Right cardiac atrium (tissue), 5 donors: ENCODE results near the gene GKN2. TPM values are rescaled to one million over a fixed set of nuclear protein-coding genes. Genes with fewer than 3 reads are reported as not detected.

Experiments used
- ATAC-seq, 2 donors: fragments of 200-7000 bp; cut with Tn5 transposase; one replicate each; pipeline versions ENCODE4 v1.8.0 to v1.9.1; 2020; ENCODE audit warnings: moderate library complexity in 2 of 2, mild to moderate bottlenecking in 1 of 2
- DNase-seq, 3 donors: peaks; one replicate each; pipeline ENCODE4 v3.0.0-alpha.2; 2020
- H3K27ac ChIP-seq: one replicate; pipeline ENCODE4 v1.5.1; 2013; ENCODE audit warnings: mild to moderate bottlenecking, low read length, control low read depth, moderate library complexity
- H3K27me3 ChIP-seq: one replicate; pipeline ENCODE4 v1.6.1; 2013; ENCODE audit not compliant: control insufficient read depth, insufficient read depth
- H3K4me1 ChIP-seq: one replicate; pipeline ENCODE4 v1.6.1; 2013; ENCODE audit warnings: low read length; ENCODE audit not compliant: control insufficient read depth, insufficient read depth
- H3K4me3 ChIP-seq: one replicate; pipeline ENCODE4 v1.5.1; 2013; ENCODE audit warnings: low read length, control low read depth
- H3K9me3 ChIP-seq: one replicate; pipeline ENCODE4 v1.6.1; 2013; ENCODE audit warnings: low read length; ENCODE audit not compliant: control insufficient read depth
- WGBS: extraction: QIAGEN DNeasy Blood & Tissue Kit; methylation state at CpG from one replicate; pipeline ENCODE4 v1.1.7; 2013; 5-methylcytosine and 5-hydroxymethylcytosine counted together
- intact Hi-C, 4 donors: fragments of 100-400 bp; cut with DNase I; formaldehyde crosslinking; loops; one replicate each; pipeline versions ENCODE4 v1.11.0 to v1.14.0; 2022 to 2023
- polyA plus RNA-seq: library from polyadenylated mRNA; stranded (reverse); fragments of 200-250 nt; gene quantifications from one replicate; pipeline ENCODE4 v1.2.3, GENCODE V29; 2013
- total RNA-seq, 4 donors: library from RNA; stranded (reverse); fragmentation: NEBNext Ultra II Directional; extraction: Animal tissue kit (Norgen Biotek cat#: 25700); gene quantifications; one replicate each; pipeline ENCODE4 v1.2.1, GENCODE V29; 2021
- donor health status: healthy with polysubstance abuse.
- donor health status: DM: no; HTN: yes; CAD: no.
- donor health status: DM: no; HTN: no; CAD: no.
- donor health status: DM: no; HTN: yes; CAD: no; lungs with severe emphysema.
- donor health status: DM: yes; HTN: yes; CAD: no.

Gene GKN2
- total and polyA plus RNA-seq, 5 donors = not detected

- no peaks in the 10 kb centered on the region for H3K4me1 ChIP-seq
- H3K27ac ChIP-seq = no peak overlapping the region
- no peaks in the 10 kb centered on the region for H3K9me3 ChIP-seq
- DNase-seq = no peak
- intact Hi-C loops = no loop called here
- 85% methylated on average over 1 of the region's 1 CpG for WGBS
- ATAC-seq = peak; percentile 22 to 42
- no peaks in the 10 kb centered on the region for H3K27me3 ChIP-seq
- H3K4me3 ChIP-seq = no peak overlapping the region
These were observed 15.8 kb downstream of the GKN2 start for GRCh38 chr2:68936889-68937288.

- no peak for DNase-seq
- H3K4me1 ChIP-seq = no peaks in the 10 kb centered on the region
- WGBS = 64% methylated on average over 2 of the region's 2 CpGs
- H3K27ac ChIP-seq = no peak overlapping the region
- H3K4me3 ChIP-seq = no peak overlapping the region
- no peaks in the 10 kb centered on the region for H3K27me3 ChIP-seq
- no peak for ATAC-seq
- intact Hi-C loops = no loop called here
- no peaks in the 10 kb centered on the region for H3K9me3 ChIP-seq
These were observed 16.3 kb downstream of the GKN2 start for GRCh38 chr2:68936427-68936826.

GRCh38 chr2:68935471-68935870 is 17.2 kb downstream of the GKN2 start:
- intact Hi-C loops = no loop called here
- H3K27me3 ChIP-seq = no peaks in the 10 kb centered on the region
- ATAC-seq = no peak
- H3K27ac ChIP-seq = no peak overlapping the region
- no peaks in the 10 kb centered on the region for H3K4me1 ChIP-seq
- no peaks in the 10 kb centered on the region for H3K9me3 ChIP-seq
- no peak for DNase-seq
- H3K4me3 ChIP-seq = no peak overlapping the region
- WGBS = 97% methylated on average over 5 of the region's 5 CpGs

GRCh38 chr2:68934021-68934420 is 18.7 kb downstream of the GKN2 start:
- H3K4me3 ChIP-seq = no peak overlapping the region
- DNase-seq (peak in 1 of 3 donors; percentile 1), ATAC-seq (no peak)
- H3K27ac ChIP-seq = no peak overlapping the region
- intact Hi-C loops = no loop called here
- 96% methylated on average over 3 of the region's 3 CpGs for WGBS
- H3K4me1 ChIP-seq = no peaks in the 10 kb centered on the region
- no peaks in the 10 kb centered on the region for H3K9me3 ChIP-seq
- no peaks in the 10 kb centered on the region for H3K27me3 ChIP-seq

GRCh38 chr2:68932402-68932801 is 20.3 kb downstream of the GKN2 start:
- no peak overlapping the region for H3K4me3 ChIP-seq
- no peaks in the 10 kb centered on the region for H3K9me3 ChIP-seq
- no peaks in the 10 kb centered on the region for H3K27me3 ChIP-seq
- no peak overlapping the region for H3K27ac ChIP-seq
- intact Hi-C loops = no loop called here
- H3K4me1 ChIP-seq = no peaks in the 10 kb centered on the region
- DNase-seq (peak in 1 of 3 donors; percentile 2), ATAC-seq (no peak)
- WGBS = 84% methylated on average over 4 of the region's 4 CpGs

GRCh38 chr2:68931799-68932198 is 20.9 kb downstream of the GKN2 start:
- 49% methylated on average over 4 of the region's 4 CpGs for WGBS
- intact Hi-C loops = no loop called here
- Histone ChIP-seq H3K4me3 (no peak overlapping the region), H3K9me3 (no peaks in the 10 kb centered on the region), H3K27me3 (no peaks in the 10 kb centered on the region), H3K27ac (no peak overlapping the region), H3K4me1 (no peaks in the 10 kb centered on the region)
- DNase-seq = no peak
- ATAC-seq = no peak

- Histone ChIP-seq H3K27ac (no peak overlapping the region), H3K27me3 (no peaks in the 10 kb centered on the region), H3K9me3 (no peaks in the 10 kb centered on the region), H3K4me3 (no peak overlapping the region), H3K4me1 (no peaks in the 10 kb centered on the region)
- 86% methylated on average over 3 of the region's 3 CpGs for WGBS
- DNase-seq (peak in 1 of 3 donors; percentile 2), ATAC-seq (no peak)
- intact Hi-C loops = no loop called here
These were observed 21.5 kb downstream of the GKN2 start for GRCh38 chr2:68931149-68931711.

GRCh38 chr2:68926796-68927195 is 25.9 kb downstream of the GKN2 start:
- intact Hi-C loops = loop anchor here (5.0 to 10.0 kb wide), 7 partner anchors 172 to 462 kb away; partner anchors contain the start of genes APLF (in 1 of the 4) and FBXO48 (in 1 of the 4)
- Histone ChIP-seq H3K27ac (no peak overlapping the region), H3K27me3 (no peaks in the 10 kb centered on the region), H3K4me1 (no peaks in the 10 kb centered on the region), H3K9me3 (no peaks in the 10 kb centered on the region), H3K4me3 (no peak overlapping the region)
- ATAC-seq (no peak), DNase-seq (peak in 1 of 3 donors; percentile 29)
- 55% methylated on average over 4 of the region's 4 CpGs for WGBS

- no peak overlapping the region for H3K27ac ChIP-seq
- ATAC-seq (peak; percentile 62 to 72), DNase-seq (no peak)
- H3K4me3 ChIP-seq = no peak overlapping the region
- no peaks in the 10 kb centered on the region for H3K27me3 ChIP-seq
- no peaks in the 10 kb centered on the region for H3K4me1 ChIP-seq
- H3K9me3 ChIP-seq = no peaks in the 10 kb centered on the region
- intact Hi-C loops = loop anchor here (5.0 to 10.0 kb wide), 7 partner anchors 171 to 461 kb away; partner anchors contain the start of genes APLF (in 1 of the 4) and FBXO48 (in 1 of the 4)
- WGBS = 41% methylated on average over 9 of the region's 9 CpGs
These were observed 27.3 kb downstream of the GKN2 start for GRCh38 chr2:68925295-68925896.

- no peak for DNase-seq
- intact Hi-C loops = loop anchor here (5.0 to 10.0 kb wide), 6 partner anchors 167 to 457 kb away; partner anchors contain the start of genes APLF (in 1 of the 4) and FBXO48 (in 1 of the 4)
- Histone ChIP-seq H3K27ac (no peak overlapping the region), H3K4me1 (no peaks in the 10 kb centered on the region), H3K9me3 (no peaks in the 10 kb centered on the region), H3K27me3 (no peaks in the 10 kb centered on the region), H3K4me3 (no peak overlapping the region)
- ATAC-seq = no peak
- 84% methylated on average over 4 of the region's 4 CpGs for WGBS
These were observed 31.0 kb downstream of the GKN2 start for GRCh38 chr2:68921646-68922045.

- DNase-seq (no peak), ATAC-seq (no peak)
- Histone ChIP-seq H3K27me3 (no peaks in the 10 kb centered on the region), H3K4me3 (no peak overlapping the region), H3K4me1 (no peaks in the 10 kb centered on the region), H3K9me3 (no peaks in the 10 kb centered on the region), H3K27ac (no peak overlapping the region)
- intact Hi-C loops = loop anchor here (5.0 to 10.0 kb wide), 6 partner anchors 166 to 456 kb away; partner anchors contain the start of genes APLF (in 1 of the 4) and FBXO48 (in 1 of the 4)
- 85% methylated on average over 6 of the region's 6 CpGs for WGBS
These were observed 32.1 kb downstream of the GKN2 start for GRCh38 chr2:68920481-68921170.
